HG03565 (cell line): ENCODE data around the gene TM9SF1.
A peak's percentile ranks its signal among the peaks of the same experiment; 100 is the strongest.

ENCODE experiments used
- ATAC-seq: cut with Tn5 transposase; IDR thresholded peaks from one replicate; pipeline ENCODE4 v1.9.1; 2021; ENCODE audit warnings: mild to moderate bottlenecking, moderate library complexity; ENCODE audit not compliant: unreplicated experiment

TM9SF1 gene

DNA sequence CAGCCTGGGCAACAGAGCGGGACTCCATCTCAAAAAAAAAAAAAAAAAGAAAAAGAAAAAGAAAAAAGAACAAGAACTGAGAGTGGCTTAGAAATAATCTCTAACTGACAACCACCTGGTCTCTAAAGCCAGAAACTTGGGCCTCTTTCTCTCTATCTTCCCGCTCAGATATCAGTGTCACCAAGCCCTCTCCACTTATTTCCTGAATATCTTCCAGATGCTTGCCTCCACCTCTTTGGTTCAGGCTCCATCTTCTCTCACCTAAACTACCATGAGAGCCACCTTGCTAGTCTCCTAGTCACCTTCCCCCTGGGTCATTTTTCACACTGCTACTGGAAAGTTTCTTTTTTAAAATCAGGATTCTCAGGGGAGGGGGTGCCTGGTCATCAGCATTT lies 1.8 kb upstream of the TM9SF1 start:
- no peak for ATAC-seq

GRCh38 chr14:24196071-24197055 lies 1.1 kb upstream of the TM9SF1 start:
- ATAC-seq, result peak; percentile 2

- ATAC-seq, result no peak
These were observed 412 bp downstream of the TM9SF1 start for GRCh38 chr14:24194873-24195185.

GRCh38 chr14:24194186-24194872 lies 912 bp downstream of the TM9SF1 start:
- ATAC-seq, result no peak

DNA sequence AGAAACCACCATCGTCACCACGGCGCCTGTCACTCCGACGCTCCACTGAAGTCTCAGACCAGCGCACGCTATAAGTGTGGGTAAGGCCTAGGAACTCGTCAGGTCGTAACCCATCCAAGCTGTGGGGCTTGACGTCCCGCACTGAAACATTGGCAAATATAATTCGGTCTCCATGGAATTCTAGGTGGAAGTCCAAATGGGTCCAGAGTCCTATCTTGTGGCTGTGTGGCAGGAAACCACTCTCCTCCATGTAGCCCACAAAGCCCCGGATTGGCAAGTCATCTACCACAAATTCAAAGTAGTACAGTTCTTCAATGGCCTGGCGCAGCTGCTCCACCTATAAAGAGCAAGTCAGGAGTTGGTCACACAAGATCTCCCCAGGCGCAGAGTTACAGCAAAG lies 2.3 kb downstream of the TM9SF1 start:
- no peak for ATAC-seq

- ATAC-seq, result no peak
These were observed 4.8 kb downstream of the TM9SF1 start for GRCh38 chr14:24190416-24190815.

- ATAC-seq, result no peak
These were observed 5.8 kb downstream of the TM9SF1 start for GRCh38 chr14:24189460-24189859.

DNA sequence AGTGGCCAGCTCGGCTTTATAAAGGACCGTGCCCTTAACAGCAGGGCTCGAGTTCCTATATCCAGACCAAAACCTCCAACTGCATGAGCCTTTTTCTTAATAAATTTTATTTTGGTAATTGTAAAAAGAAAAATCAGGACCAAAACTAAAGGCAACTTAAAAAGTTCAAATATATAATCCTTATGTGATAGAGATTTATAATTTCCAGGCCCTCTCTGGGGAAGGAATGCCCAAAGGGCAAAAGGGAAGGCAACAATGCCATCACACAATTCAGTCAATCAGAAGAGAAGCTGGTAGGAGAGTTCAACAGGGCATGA lies 6.2 kb downstream of the TM9SF1 start:
- no peak for ATAC-seq

DNA sequence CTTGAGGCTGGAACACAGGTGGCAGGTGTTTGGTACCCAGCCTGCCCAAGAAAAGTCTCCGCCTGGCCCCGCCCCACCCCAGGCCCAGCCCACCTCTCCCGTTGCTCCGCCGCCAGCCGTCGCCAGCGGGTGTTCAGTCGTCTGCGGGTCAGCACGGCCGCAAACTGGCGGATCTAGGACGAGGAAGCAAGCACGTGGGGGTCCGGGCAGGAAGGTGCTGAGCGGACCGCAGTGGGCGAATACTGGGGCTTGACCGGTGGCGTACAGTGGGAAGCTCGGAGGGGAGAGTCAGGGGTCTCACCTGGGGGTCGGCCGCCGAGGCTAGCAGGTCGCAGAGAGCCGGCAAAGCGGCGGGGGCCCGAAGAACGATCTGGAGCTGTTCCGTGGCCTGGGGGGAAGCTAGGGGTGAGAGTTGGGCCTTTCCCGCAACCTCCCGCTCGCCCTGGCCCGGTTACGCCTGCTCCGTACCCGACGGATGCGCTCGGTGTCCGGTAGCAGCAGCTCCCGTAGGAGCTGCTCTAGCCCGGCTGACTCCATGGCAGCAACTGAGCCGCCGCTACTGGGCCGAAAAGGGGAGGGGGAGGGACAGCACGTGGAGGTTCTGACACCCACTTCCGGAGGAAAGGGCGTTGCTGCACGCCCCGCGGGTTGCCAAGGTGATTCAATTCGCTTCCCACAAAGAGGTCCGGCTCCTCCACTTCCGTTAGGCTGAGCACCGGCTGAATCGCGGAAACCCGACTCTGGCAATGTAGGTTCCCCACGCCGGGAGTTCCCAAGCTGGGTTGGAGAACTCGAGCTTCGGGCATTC lies 6.8 kb downstream of the TM9SF1 start, which contains the start of gene IPO4:
TSS of gene IPO4 (minus strand) at position 566 of the 808 bp plus-strand sequence. CDS start at position 537, 29 bp downstream.
- peak; percentile 88 for ATAC-seq

DNA sequence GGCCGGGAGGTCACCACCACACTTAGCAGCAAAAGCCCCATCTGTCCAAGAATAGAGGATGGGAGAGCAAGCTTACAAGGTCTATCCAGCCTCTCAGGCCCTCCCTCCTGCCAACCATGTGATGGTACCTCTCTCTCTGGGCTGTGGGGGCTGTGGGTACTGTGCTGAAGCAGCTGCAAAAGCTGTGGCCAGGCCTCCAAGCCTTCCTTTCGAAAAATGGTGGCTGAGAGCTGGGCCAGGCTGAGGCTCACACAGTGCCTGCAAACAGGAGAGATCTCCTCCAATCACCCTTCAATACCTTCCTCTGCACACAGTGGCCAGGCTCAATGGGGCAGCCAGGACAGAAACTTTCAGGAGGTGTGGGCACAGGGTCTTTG lies 7.7 kb downstream of the TM9SF1 start:
- ATAC-seq, result no peak

- no peak for ATAC-seq
These were observed 8.3 kb downstream of the TM9SF1 start for GRCh38 chr14:24186831-24187538.

DNA sequence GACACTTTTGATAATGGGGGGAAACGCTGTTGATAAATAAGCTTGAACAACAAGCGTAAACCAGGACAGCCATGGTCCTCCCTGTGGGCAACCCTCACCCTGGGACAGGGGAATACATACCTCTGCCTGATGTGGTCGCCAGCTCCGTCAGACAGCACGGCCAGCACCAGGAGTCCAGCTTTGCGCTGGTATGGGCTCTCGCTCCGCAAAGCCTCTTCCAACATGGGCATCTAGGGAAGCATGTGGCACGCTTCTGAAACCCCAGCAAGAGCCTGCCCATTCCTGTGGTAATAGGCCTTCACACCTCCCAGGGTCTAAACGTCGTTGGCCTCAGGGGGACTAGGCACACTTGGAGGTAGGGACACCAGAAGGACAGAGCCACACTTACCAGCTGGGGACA lies 9.5 kb downstream of the TM9SF1 start:
- ATAC-seq, result no peak

GRCh38 chr14:24185026-24185425 lies 10.2 kb downstream of the TM9SF1 start:
- no peak for ATAC-seq

GRCh38 chr14:24184104-24184970 lies 10.9 kb downstream of the TM9SF1 start:
- no peak for ATAC-seq

DNA sequence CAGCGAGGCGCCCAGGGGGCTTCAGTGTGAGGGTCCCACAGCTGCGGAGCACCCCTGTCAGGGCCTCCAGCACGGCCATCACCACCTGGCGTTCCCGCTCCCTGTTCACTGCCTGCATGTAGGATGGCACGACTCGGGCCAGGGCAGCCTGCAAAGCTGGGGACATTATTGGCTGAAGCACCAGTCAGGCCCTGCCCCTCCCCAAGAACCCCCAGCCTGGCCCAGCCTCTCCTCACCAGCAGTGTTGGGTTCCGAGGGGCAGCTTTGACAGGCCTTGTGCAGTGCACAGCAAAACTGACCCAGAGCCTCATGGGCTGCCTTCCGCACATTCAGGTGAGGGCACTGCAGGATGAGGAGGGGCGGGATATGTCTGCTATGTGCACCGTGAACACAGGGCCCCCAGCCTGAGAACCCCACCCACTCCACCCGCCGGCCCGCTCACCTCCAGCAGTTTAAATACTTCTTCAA lies 12.2 kb downstream of the TM9SF1 start:
- ATAC-seq, result no peak

GRCh38 chr14:24182110-24182882 lies 12.9 kb downstream of the TM9SF1 start:
- no peak for ATAC-seq

- ATAC-seq, result no peak
These were observed 13.7 kb downstream of the TM9SF1 start for GRCh38 chr14:24181371-24182077.
